GM18520 (cell line): ENCODE results near the gene CRIP2.

Experiments used
- ATAC-seq: cut with Tn5 transposase; IDR thresholded peaks from one replicate; pipeline ENCODE4 v1.9.1; 2021; ENCODE audit not compliant: unreplicated experiment

Gene CRIP2

GRCh38 chr14:105486163-105486973, 11.7 kb downstream of the CRIP2 start, which contains the start of gene CRIP1:
Gene CRIP1 (plus strand): TSS chr14:105486886. CDS start chr14:105487260, 374 bp downstream.
- ATAC-seq, result no peak

- no peak for ATAC-seq
These were observed 12.4 kb downstream of the CRIP2 start for GRCh38 chr14:105486974-105487448.

- no peak for ATAC-seq
These were observed 12.9 kb downstream of the CRIP2 start for GRCh38 chr14:105487449-105487985.

DNA sequence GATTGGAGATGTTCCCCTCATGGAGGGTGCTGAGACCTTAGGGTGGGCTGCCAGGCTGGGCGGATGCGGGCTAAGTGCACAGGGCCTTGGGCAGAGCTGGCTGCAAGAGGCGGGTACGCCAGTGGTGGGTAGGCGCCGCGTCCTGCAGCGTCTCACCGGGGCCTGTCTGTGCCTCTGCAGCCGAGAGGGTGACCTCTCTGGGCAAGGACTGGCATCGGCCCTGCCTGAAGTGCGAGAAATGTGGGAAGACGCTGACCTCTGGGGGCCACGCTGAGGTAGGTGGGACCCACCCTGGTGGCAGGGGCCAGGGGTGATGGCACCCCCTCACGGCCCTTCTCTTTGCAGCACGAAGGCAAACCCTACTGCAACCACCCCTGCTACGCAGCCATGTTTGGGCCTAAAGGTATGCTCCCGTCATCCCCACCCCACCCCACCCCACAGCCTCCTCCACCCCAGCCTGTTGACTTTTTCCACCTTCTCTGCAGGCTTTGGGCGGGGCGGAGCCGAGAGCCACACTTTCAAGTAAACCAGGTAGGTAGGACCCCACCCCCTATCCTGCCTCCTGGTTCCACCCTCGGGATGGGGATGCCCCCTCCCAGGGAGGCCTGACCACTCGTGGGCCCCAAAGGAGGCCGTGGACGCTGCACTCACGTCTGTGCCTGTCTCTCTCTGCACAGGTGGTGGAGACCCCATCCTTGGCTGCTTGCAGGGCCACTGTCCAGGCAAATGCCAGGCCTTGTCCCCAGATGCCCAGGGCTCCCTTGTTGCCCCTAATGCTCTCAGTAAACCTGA, 13.6 kb downstream of the CRIP2 start:
- ATAC-seq, result no peak

DNA sequence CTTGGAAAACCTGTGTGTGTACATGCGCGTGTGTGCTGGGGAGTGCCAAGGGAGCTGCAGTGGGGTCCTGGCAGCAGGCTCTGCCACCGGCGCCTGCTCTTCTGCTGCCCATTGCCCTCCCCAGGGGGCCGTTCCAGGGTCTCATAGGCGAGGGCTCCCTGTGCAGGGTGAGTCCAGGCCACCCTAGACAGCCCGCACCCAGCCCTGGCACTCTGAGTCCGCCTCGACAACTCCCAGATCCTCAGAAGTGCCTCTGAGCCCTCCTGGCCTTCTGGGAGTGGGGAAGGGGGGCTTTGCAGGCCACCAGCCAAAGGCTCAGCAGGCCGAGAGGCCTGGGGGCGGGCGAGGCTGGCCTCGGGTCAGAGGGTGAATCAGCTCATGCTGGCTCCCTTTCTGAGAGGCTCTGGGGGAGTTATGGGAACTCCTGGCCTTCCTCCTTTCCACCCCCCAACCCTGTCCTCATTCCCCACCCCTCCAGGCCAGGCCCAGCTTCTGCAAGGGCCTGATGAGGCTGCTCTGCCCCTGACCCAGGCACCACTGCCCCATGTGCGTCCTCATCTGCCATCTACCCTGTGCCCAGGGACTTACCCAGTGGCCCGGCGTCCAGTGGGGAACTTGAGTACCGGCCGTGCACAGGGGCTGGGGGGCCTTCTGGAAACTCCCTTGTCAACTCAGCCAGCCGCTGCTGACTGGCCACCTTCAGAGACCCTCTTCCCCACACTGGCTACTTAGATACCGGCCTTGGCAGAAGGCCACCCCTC, 14.3 kb downstream of the CRIP2 start:
- no peak for ATAC-seq

- no peak for ATAC-seq
These were observed 15.1 kb downstream of the CRIP2 start for GRCh38 chr14:105489542-105490266.

DNA sequence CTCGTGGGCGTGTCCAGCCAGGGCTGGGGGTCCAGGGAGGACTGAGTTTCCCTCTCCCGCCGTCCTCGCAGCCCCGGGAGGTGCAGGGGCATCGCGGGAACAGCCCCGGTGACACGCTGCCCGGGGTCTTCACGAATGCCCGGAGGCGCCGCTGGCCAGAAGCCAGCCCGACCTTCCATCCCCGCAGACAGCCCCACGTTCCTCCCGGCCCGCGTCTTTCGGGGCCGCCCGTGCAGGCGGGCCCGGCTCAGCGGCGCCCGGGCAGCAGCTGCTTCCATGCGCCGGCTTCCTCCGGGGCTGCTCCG, 15.6 kb downstream of the CRIP2 start:
- no peak for ATAC-seq

GRCh38 chr14:105490572-105491365, 16.1 kb downstream of the CRIP2 start, which contains the start of gene TEDC1:
Gene TEDC1 (plus strand): TSS chr14:105491246. CDS start chr14:105491376, 130 bp downstream.
- ATAC-seq, result peak; percentile 66

GRCh38 chr14:105491366-105491973, 16.8 kb downstream of the CRIP2 start:
- ATAC-seq, result peak; percentile 0

- ATAC-seq, result no peak
These were observed 17.7 kb downstream of the CRIP2 start for GRCh38 chr14:105492031-105492970.

DNA sequence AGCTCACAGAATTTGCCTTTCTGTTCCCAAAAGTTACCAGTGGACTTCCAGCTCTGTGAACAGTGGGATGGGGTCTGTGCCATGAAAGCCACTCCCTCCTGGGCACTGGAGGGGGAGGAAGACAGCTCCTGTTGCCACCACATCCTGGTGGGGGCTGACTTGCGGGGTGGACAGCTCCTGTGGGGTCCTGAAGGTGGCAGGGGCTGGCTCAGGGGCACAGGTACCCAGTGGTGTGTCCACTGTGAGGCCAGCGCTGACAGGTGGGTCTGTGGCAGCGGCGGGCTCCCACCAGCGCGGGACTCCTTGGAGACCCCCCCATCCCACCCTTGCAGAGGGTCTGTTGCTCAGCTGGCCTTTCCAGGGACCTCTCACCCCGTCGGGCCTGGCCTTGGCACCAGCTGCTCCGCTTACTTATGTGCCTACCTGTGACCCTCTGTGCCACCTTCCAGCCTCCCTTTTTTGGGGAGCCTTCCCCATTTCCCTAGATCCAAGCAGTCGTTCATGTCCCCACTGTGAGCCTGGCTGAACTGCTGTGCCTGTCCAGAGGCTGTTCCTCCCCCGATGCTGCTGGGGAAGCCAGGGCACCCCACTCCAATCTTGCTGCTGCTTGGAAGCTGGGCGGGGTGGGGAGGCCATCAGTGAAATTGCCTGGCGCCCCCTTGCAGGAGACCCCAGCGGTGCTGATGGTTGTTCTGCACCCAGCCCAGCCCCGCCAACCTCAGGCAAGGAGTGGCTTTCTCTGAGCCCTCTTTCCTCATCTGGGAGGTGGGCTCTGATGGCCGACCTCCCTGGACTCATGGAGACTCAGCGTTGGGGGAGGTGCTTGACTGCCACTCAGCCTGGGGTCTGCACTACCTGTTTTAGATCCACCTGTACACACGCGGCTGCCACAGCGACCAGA, 18.6 kb downstream of the CRIP2 start:
- no peak for ATAC-seq

DNA sequence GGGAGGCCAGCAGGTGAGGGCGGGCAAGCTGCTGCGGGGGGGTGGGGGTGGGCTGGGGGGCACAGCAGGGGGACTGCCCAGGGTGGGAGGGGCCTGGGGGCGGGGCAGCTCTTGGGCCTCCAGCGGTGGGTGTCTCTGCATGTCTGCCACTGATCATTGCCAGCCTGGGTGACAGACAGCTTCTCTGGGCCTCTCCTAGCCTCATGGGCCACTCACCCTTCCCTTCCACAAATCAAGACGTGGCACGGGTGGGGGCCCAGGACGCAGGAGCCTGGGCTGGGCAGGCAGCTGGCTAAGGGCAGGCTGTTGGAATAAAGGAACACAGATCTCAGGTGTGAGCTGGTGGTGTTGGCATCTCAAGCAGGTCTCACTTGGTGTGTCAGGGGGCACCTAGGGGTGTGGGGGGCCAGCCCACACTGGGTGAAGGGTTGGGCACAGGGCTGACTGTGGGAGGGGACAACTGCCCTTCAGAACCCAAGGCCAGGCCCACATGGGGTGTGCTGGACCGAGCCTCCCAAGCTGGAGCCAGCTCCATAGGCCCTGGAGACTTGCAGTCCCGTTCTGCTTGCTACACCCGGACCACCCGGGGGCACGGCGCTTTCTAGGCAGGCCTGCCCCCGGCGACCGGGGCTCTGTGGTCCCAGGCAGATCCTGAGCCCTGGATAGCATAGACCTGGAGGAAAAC, 19.4 kb downstream of the CRIP2 start:
- no peak for ATAC-seq

DNA sequence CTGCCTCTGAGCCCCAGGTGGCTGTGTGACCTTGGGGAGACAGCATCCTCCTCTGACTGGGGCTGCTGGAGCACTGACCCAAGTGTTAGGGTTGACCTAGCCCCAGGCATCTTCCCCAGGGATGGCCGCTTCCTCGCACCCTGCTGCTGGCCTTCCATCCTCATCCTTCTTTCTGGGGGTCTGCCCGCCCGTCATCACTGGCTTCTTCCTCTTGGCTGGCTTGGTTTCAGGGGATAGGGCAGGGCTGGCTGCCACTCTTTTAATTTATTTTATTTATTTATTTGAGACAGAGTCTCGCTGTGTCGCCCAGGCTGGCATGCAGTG, 19.9 kb downstream of the CRIP2 start:
- ATAC-seq, result no peak

GRCh38 chr14:105495101-105495989, 20.7 kb downstream of the CRIP2 start:
- no peak for ATAC-seq

GRCh38 chr14:105495990-105496830, 21.6 kb downstream of the CRIP2 start:
- ATAC-seq, result no peak
